Measurements from ENCODE around the gene NEURL1.

NEURL1 gene

GRCh38 chr10:103563231-103564115 is 70.0 kb downstream of the NEURL1 start:
- no peaks in the 10 kb centered on the region for H3K9me3 ChIP-seq (ENCODE audit: low read length)
- H3K27ac ChIP-seq (ENCODE audit: low read depth, low read length) = no peak overlapping the region
- H3K4me3 ChIP-seq (ENCODE audit: low read depth in 1 of 2, low read length in 2 of 2) = no peak overlapping the region
- no peaks in the 10 kb centered on the region for H3K27me3 ChIP-seq (ENCODE audit: control insufficient read depth in 1 of 2, insufficient read depth in 2 of 2, low read length in 2 of 2)
- H3K36me3 ChIP-seq (ENCODE audit: insufficient read depth, low read length) = no peaks in the 10 kb centered on the region
- peaks cover 9% of the 10 kb centered on the region for H3K4me1 ChIP-seq (ENCODE audit: insufficient read depth, low read length)
- H3K9ac ChIP-seq (ENCODE audit: low read length) = no peak overlapping the region

- H3K9me3 ChIP-seq (ENCODE audit: low read length) = no peaks in the 10 kb centered on the region
- no peak overlapping the region for H3K4me3 ChIP-seq (ENCODE audit: low read depth in 1 of 2, low read length in 2 of 2)
- H3K9ac ChIP-seq (ENCODE audit: low read length) = no peak overlapping the region
- peaks cover 9% of the 10 kb centered on the region for H3K4me1 ChIP-seq (ENCODE audit: insufficient read depth, low read length)
- no peak overlapping the region for H3K27ac ChIP-seq (ENCODE audit: low read depth, low read length)
- H3K36me3 ChIP-seq (ENCODE audit: insufficient read depth, low read length) = no peaks in the 10 kb centered on the region
- H3K27me3 ChIP-seq (ENCODE audit: control insufficient read depth in 1 of 2, insufficient read depth in 2 of 2, low read length in 2 of 2) = no peaks in the 10 kb centered on the region
These were observed 70.6 kb downstream of the NEURL1 start for GRCh38 chr10:103564116-103564501.

DNA sequence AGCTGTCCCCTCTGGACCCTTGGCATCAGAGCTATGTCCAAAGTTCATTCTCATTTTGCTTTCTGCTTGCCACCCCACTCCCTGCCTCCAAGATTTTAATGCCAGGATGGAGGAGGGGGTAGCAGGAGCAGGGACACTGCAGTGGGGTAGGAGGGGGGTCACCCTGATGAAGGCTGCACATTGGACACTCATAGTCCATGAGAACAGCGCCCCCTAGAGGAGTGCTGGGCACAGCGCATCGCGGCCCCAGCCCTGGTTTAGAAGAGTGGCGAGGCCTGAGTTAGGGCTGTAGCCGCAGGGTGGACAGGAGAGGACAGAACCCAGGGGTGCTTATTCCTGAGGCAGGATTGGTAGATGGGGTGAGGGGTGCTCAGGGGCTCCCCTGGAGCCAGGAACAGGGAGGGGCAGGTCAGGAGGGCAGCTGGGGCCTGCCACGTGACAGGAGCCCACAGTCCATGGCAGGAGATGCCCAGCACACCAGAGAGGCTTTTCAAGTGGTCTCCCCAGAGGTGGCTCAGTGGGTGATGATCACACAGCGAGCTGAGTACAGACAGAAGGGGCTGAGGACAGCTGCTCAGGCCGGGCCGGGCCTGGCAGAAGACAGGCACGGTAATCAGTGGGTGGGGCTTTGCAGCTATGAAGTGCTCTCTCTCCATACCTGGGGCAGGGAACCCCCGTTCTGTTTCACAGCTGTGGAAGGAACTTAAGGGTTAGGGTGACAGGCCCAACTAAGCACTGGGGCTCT is 71.4 kb downstream of the NEURL1 start:
- no peak overlapping the region for H3K9ac ChIP-seq (ENCODE audit: low read length)
- H3K36me3 ChIP-seq (ENCODE audit: insufficient read depth, low read length) = no peaks in the 10 kb centered on the region
- no peak overlapping the region for H3K4me3 ChIP-seq (ENCODE audit: low read depth in 1 of 2, low read length in 2 of 2)
- no peak overlapping the region for H3K27ac ChIP-seq (ENCODE audit: low read depth, low read length)
- H3K27me3 ChIP-seq (ENCODE audit: control insufficient read depth in 1 of 2, insufficient read depth in 2 of 2, low read length in 2 of 2) = no peaks in the 10 kb centered on the region
- H3K4me1 ChIP-seq (ENCODE audit: insufficient read depth, low read length) = peaks cover 9% of the 10 kb centered on the region
- no peaks in the 10 kb centered on the region for H3K9me3 ChIP-seq (ENCODE audit: low read length)

DNA sequence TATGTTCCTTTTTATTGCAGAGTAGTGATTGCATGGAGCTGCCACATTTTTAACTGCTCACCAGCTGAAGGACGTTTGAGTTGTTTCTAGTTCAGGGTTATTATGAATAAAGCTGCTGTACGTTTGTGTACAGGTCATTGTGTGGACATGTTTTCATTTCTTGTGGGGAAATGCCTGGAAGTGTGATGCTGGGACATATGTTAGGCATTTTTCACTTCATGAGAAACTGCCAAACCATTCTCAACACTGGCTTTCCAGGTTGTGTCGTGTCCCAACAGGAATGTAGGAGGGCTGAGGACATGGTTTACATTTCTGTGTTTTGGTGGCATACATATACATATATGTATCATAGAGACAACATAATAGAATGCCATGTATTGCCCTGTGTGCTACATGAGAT is 73.0 kb downstream of the NEURL1 start:
- Histone ChIP-seq H3K27ac (ENCODE audit: low read depth, low read length) (no peak overlapping the region), H3K4me1 (ENCODE audit: insufficient read depth, low read length) (peaks cover 9% of the 10 kb centered on the region), H3K27me3 (ENCODE audit: control insufficient read depth in 1 of 2, insufficient read depth in 2 of 2, low read length in 2 of 2) (no peaks in the 10 kb centered on the region), H3K9me3 (ENCODE audit: low read length) (no peaks in the 10 kb centered on the region), H3K9ac (ENCODE audit: low read length) (no peak overlapping the region), H3K36me3 (ENCODE audit: insufficient read depth, low read length) (no peaks in the 10 kb centered on the region), H3K4me3 (ENCODE audit: low read depth in 1 of 2, low read length in 2 of 2) (no peak overlapping the region)

GRCh38 chr10:103568505-103568904 is 75.0 kb downstream of the NEURL1 start:
- H3K27me3 ChIP-seq (ENCODE audit: control insufficient read depth in 1 of 2, insufficient read depth in 2 of 2, low read length in 2 of 2) = peaks cover 0 to 5% of the 10 kb centered on the region in 2 donors
- H3K9me3 ChIP-seq (ENCODE audit: low read length) = no peaks in the 10 kb centered on the region
- H3K27ac ChIP-seq (ENCODE audit: low read depth, low read length) = no peak overlapping the region
- no peaks in the 10 kb centered on the region for H3K36me3 ChIP-seq (ENCODE audit: insufficient read depth, low read length)
- H3K9ac ChIP-seq (ENCODE audit: low read length) = no peak overlapping the region
- no peak overlapping the region for H3K4me3 ChIP-seq (ENCODE audit: low read depth in 1 of 2, low read length in 2 of 2)
- peaks cover 9% of the 10 kb centered on the region for H3K4me1 ChIP-seq (ENCODE audit: insufficient read depth, low read length)

DNA sequence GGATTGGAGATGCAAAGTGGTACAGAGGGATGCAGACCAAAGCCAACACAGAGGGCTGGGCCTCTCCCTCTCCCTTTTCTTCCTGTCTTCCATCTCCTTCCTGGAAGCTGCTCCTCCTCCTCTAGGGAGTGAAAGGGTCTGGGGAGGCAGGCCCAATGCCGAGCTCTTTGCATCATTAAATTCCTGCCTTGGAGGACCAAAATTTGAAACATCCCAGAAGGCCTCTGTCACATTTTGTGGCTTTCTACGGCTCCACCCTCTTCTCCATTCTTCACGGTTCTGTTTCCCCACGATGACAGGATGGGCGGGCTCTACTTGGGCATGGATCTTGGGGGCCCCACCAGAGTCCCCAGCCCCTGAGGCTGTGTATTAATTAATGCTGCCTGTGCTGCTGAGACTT is 76.4 kb downstream of the NEURL1 start:
- H3K36me3 ChIP-seq (ENCODE audit: insufficient read depth, low read length) = no peaks in the 10 kb centered on the region
- H3K4me1 ChIP-seq (ENCODE audit: insufficient read depth, low read length) = no peaks in the 10 kb centered on the region
- H3K9ac ChIP-seq (ENCODE audit: low read length) = no peak overlapping the region

DNA sequence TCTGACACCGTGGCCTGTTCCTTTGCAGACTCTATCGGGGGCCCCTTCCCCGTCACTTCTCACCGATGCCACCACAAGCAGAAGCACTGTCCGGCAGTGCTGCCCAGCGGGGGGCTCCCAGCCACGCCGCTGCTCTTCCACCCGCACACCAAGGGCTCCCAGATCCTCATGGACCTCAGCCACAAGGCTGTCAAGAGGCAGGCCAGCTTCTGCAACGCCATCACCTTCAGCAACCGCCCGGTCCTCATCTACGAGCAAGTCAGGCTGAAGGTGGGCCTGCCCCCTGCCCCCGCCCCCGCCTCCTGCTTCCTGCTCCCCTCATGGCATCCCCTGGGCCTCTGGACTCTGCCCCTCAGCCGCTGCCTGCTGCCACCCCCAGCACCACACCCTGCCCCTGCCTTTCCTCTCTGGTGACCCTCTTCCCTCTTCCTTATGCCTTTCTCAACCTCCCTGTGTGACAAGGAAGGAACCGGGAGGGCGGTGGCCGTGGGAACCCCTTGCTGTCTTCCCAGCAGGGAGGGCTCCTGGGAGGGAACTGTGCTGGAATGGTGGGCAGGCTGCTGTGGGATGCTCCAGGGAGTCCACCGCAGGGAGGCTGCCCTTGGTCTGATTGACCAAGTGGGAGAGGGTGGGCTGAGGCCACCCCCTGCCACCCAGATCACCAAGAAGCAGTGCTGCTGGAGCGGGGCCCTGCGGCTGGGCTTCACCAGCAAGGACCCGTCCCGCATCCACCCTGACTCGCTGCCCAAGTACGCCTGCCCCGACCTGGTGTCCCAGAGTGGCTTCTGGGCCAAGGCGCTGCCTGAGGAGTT is 77.5 kb downstream of the NEURL1 start:
- Histone ChIP-seq H3K27me3 (ENCODE audit: control insufficient read depth in 1 of 2, insufficient read depth in 2 of 2, low read length in 2 of 2) (peaks cover 0 to 5% of the 10 kb centered on the region in 2 donors), H3K9me3 (ENCODE audit: low read length) (no peaks in the 10 kb centered on the region), H3K27ac (ENCODE audit: low read depth, low read length) (no peak overlapping the region), H3K4me3 (ENCODE audit: low read depth in 1 of 2, low read length in 2 of 2) (no peak overlapping the region), H3K36me3 (ENCODE audit: insufficient read depth, low read length) (no peaks in the 10 kb centered on the region), H3K9ac (ENCODE audit: low read length) (no peak overlapping the region), H3K4me1 (ENCODE audit: insufficient read depth, low read length) (peaks cover 7% of the 10 kb centered on the region)

More for the DNA sequence above, 76.4 kb downstream of the NEURL1 start:
- H3K27ac ChIP-seq (ENCODE audit: low read depth, low read length) = no peak overlapping the region
- H3K27me3 ChIP-seq (ENCODE audit: control insufficient read depth in 1 of 2, insufficient read depth in 2 of 2, low read length in 2 of 2) = peaks cover 0 to 5% of the 10 kb centered on the region in 2 donors
- H3K9me3 ChIP-seq (ENCODE audit: low read length) = no peaks in the 10 kb centered on the region
- no peak overlapping the region for H3K4me3 ChIP-seq (ENCODE audit: low read depth in 1 of 2, low read length in 2 of 2)

GRCh38 chr10:103571656-103571975 is 78.1 kb downstream of the NEURL1 start:
- no peak overlapping the region for H3K9ac ChIP-seq (ENCODE audit: low read length)
- H3K36me3 ChIP-seq (ENCODE audit: insufficient read depth, low read length) = no peaks in the 10 kb centered on the region
- no peak overlapping the region for H3K4me3 ChIP-seq (ENCODE audit: low read depth in 1 of 2, low read length in 2 of 2)
- H3K4me1 ChIP-seq (ENCODE audit: insufficient read depth, low read length) = peaks cover 7% of the 10 kb centered on the region
- no peaks in the 10 kb centered on the region for H3K9me3 ChIP-seq (ENCODE audit: low read length)
- H3K27me3 ChIP-seq (ENCODE audit: control insufficient read depth in 1 of 2, insufficient read depth in 2 of 2, low read length in 2 of 2) = peaks cover 0 to 5% of the 10 kb centered on the region in 2 donors
- H3K27ac ChIP-seq (ENCODE audit: low read depth, low read length) = no peak overlapping the region

DNA sequence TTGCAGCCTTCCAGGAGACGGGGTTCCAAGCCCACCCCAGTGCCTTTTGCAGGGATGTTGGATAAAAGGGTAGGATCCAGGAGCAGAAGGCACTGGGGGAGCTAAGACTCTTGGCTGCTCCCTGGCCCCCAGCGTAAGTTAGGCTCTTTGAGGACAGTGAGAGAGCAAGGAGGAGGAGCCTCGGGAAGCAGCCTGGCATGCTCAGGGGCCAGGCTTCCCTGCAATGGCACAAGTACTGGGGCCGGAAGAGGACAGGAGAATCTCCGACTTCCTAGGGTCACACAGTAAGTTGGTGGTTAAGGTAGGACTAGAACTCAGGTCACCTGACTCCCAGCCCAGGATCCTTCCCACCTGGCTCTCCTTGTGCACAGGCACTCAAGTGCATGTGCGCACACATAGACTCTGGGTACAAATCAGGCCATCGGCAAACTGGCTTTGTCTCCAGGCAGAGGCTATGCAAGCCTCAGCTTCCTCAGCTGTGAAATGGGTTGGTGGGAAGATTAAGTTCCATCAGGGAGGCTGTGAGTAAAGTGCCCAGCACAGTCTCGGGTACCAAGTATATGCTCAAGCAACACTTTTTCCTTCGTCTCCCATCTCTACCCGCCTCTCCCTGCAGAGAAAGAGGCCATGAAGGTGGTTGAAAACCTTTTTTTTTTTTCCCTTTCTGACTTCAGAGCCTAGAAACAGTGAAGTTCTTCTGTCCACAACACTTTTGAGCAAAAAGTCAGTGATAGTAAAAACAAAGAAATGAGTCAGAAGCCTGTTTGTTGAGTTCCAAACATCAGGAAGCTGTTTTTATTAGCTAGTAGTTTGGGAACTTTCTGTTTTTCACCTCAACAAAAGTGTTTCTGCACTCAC is 79.1 kb downstream of the NEURL1 start:
- Histone ChIP-seq H3K9me3 (ENCODE audit: low read length) (no peaks in the 10 kb centered on the region), H3K4me1 (ENCODE audit: insufficient read depth, low read length) (peaks cover 7% of the 10 kb centered on the region), H3K9ac (ENCODE audit: low read length) (no peak overlapping the region), H3K36me3 (ENCODE audit: insufficient read depth, low read length) (no peaks in the 10 kb centered on the region), H3K4me3 (ENCODE audit: low read depth in 1 of 2, low read length in 2 of 2) (no peak overlapping the region), H3K27ac (ENCODE audit: low read depth, low read length) (no peak overlapping the region), H3K27me3 (ENCODE audit: control insufficient read depth in 1 of 2, insufficient read depth in 2 of 2, low read length in 2 of 2) (peaks cover 0 to 5% of the 10 kb centered on the region in 2 donors)

DNA sequence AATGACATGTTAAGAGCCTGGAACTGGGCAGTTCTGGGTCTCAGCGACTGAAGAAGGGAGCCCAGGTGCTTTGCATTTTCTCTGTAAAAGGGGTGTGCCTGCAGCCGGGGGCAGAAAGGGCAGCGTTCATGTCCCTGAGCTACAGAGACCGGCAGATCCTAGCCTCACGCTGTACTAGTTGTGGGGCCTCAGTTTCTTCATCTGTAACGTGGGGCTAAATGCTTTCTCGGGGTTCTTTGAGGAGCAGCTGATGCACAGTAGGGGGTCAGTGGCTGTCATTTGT is 79.6 kb downstream of the NEURL1 start:
- H3K27ac ChIP-seq (ENCODE audit: low read depth, low read length) = no peak overlapping the region
- H3K27me3 ChIP-seq (ENCODE audit: control insufficient read depth in 1 of 2, insufficient read depth in 2 of 2, low read length in 2 of 2) = peaks cover 0 to 5% of the 10 kb centered on the region in 2 donors
- H3K36me3 ChIP-seq (ENCODE audit: insufficient read depth, low read length) = no peaks in the 10 kb centered on the region
- peaks cover 7% of the 10 kb centered on the region for H3K4me1 ChIP-seq (ENCODE audit: insufficient read depth, low read length)
- H3K9ac ChIP-seq (ENCODE audit: low read length) = no peak overlapping the region
- no peak overlapping the region for H3K4me3 ChIP-seq (ENCODE audit: low read depth in 1 of 2, low read length in 2 of 2)
- H3K9me3 ChIP-seq (ENCODE audit: low read length) = no peaks in the 10 kb centered on the region

Data from muscle layer of colon (tissue), 2 donors.